Activated T-helper 1 cell treated with anti-CD3 and anti-CD28 coated beads, Interleukin-2, amount 50 U/mL, for 16 hours (primary cell): ENCODE data around the gene BEST1.

Experiments used
- DNase-seq, 2 donors: peaks; one replicate each; pipeline ENCODE4 v3.0.0-alpha.2; 2020; ENCODE audit warnings: low read depth in 1 of 2, low spot score in 1 of 2

The BEST1 gene

GRCh38 chr11:61950035-61950547 lies at the start of gene BEST1:
TSS of gene BEST1 (plus strand) at chr11:61950351. CDS start at chr11:61951807, 1,456 bp downstream.
- DNase-seq: no peak

GRCh38 chr11:61901397-61901796 lies 48.8 kb upstream of the BEST1 start:
- no peak for DNase-seq

GRCh38 chr11:61902313-61902712 lies 47.8 kb upstream of the BEST1 start:
- DNase-seq: no peak

- no peak for DNase-seq
These were observed 46.3 kb upstream of the BEST1 start for GRCh38 chr11:61903845-61904244.

- DNase-seq: no peak
These were observed 45.6 kb upstream of the BEST1 start for GRCh38 chr11:61904539-61905048.

GRCh38 chr11:61905067-61905696 lies 45.0 kb upstream of the BEST1 start:
- no peak for DNase-seq

- DNase-seq: no peak
These were observed 44.2 kb upstream of the BEST1 start for GRCh38 chr11:61905801-61906521.

- no peak for DNase-seq
These were observed 43.6 kb upstream of the BEST1 start for GRCh38 chr11:61906522-61906909.

GRCh38 chr11:61907282-61907681 lies 42.9 kb upstream of the BEST1 start:
- no peak for DNase-seq

GRCh38 chr11:61907871-61908729 lies 42.1 kb upstream of the BEST1 start:
- DNase-seq: no peak

GRCh38 chr11:61908730-61909316 lies 41.3 kb upstream of the BEST1 start:
- no peak for DNase-seq

- DNase-seq: no peak
These were observed 39.7 kb upstream of the BEST1 start for GRCh38 chr11:61910187-61911127.

GRCh38 chr11:61911128-61911700 lies 38.9 kb upstream of the BEST1 start:
- no peak for DNase-seq

GRCh38 chr11:61911701-61912529 lies 38.2 kb upstream of the BEST1 start:
- no peak for DNase-seq

GRCh38 chr11:61912530-61912898 lies 37.6 kb upstream of the BEST1 start:
- DNase-seq: no peak

GRCh38 chr11:61912991-61913698 lies 37.0 kb upstream of the BEST1 start:
- DNase-seq: no peak

GRCh38 chr11:61913699-61914395 lies 36.3 kb upstream of the BEST1 start:
- DNase-seq: no peak
